Pulmonary artery endothelial cell (primary cell): ENCODE results near the gene HARS2. TPM values are rescaled to one million over a fixed set of nuclear protein-coding genes. Genes with fewer than 3 reads are reported as not detected.
"Not testable (repeated sequence)": the region's sequence is repeated elsewhere in the genome, so short reads cannot be mapped to it uniquely, and the experiment has no call there.

ENCODE experiments used
- DNase-seq: peaks from one replicate; pipeline ENCODE4 v3.0.0-alpha.2; 2011; ENCODE audit warnings: low read depth, low spot score
- total RNA-seq: library from RNA; depleted of rRNA; stranded (reverse); fragments of >200 nt; gene quantifications from 2 replicates; pipeline ENCODE4 v1.2.3, GENCODE V29; 2014

HARS2 gene, protein sequence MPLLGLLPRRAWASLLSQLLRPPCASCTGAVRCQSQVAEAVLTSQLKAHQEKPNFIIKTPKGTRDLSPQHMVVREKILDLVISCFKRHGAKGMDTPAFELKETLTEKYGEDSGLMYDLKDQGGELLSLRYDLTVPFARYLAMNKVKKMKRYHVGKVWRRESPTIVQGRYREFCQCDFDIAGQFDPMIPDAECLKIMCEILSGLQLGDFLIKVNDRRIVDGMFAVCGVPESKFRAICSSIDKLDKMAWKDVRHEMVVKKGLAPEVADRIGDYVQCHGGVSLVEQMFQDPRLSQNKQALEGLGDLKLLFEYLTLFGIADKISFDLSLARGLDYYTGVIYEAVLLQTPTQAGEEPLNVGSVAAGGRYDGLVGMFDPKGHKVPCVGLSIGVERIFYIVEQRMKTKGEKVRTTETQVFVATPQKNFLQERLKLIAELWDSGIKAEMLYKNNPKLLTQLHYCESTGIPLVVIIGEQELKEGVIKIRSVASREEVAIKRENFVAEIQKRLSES
- total RNA-seq = 26.9 and 39.8 TPM in 2 replicates

DNA sequence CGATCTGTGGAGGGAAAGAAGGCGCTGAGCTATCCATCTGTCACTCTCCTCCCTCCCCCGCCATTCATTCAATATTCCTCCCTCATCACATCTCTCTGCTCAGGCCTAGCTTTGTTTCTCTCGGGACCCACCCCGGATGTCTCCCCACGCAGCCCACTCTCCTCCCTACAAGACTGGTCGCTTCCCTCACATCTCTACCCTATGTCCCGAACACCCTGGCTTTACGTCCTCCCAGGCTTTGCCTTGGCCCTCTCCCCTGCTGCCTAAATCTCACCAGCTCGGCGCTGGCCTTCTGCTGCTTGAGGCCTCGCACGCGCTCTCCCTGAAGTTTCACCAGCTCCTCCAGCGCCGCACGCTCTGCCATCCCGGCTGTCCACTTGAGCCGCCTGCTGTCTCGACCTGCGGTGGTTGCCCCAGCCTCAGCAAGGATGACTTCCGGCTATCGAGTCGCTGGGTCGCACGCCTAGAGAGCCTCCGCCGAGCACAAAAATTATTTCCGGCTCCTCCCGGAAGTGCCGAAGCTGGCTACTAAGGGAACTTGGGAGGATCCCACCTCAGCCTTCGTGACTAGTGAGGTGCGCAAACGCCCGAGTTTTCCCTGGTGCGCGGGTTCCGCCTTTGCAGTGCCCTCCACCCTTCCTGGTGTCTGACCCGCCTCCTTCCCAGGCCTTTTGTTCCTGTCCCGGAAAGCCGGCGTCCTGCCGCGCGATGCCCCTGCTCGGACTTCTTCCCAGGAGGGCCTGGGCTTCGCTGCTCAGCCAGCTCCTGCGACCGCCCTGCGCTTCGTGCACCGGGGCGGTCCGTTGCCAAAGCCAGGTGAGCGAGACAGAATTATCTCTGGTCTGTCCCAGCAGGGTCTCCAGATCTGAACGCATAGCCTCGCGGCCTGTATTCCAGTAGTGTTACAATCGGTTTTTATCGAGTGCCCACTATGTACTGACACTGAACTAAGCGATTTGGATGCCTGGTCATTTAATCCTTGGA lies at the start of gene HARS2, which contains the start of gene HARS1:
TSS of gene HARS2 (plus strand) at position 515 of the 984 bp plus-strand sequence. CDS start at position 709, 194 bp downstream.
TSS of gene HARS1 (minus strand) at position 430 of the 984 bp plus-strand sequence. CDS start at position 364, 66 bp downstream.
- DNase-seq = peak; percentile 81

DNA sequence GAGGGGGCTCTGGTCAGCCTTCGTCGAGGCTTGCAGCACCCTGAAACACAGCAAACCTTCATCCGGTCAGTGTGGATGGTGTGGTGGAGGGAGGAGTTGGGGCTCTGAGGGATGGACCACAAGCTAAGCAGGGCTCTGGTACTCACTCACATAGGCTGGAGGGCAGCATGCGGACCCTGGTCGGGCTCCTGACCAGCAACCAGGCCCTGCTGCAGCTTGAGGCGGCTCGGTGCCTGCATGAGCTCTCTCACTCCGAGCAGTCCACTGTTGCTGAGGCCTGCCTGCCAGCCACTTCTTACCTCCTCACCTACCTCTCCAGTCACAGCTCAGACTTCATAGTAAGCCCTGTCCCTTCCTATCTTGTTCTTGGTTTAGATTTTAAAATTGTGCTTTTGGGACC lies 49.5 kb upstream of the HARS2 start:
- no peak for DNase-seq

DNA sequence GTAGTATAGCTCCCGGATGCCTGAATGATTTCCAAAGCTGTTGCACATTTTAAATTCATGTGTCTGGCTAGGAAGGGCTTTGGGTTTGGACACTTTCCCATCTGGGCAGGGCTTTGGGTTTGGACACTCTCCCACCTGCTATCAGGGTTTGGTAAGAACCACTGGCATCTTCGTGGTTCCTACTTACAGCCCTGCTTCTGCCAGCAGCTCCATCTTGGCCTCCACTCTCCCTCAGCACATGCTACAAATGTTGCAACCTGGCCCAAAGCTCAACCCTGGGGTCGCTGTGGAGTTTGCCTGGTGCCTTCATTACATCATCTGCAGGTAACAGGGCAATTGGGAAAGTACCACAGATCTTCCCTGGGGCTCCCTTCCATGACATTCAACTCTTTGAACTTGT lies 48.5 kb upstream of the HARS2 start:
- DNase-seq = no peak

DNA sequence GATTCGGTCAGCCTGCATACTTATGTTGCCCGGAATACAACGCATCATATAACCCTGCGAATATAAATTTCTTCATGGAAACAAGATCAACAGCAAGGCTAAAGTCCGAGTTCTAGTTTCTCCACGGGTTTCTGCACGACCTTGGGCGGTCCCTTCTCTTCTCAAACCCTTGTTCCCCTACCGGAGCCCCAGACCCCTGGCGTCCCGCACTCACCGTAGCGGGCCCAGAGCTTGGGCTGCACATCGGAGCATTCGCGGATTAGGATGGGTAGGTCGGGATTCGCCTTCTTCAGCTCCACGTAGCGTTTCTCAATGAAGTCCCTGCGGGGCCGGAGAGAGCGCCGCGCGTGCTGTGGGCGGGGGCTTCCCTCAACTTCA lies 44.2 kb upstream of the HARS2 start:
- no peak for DNase-seq

DNA sequence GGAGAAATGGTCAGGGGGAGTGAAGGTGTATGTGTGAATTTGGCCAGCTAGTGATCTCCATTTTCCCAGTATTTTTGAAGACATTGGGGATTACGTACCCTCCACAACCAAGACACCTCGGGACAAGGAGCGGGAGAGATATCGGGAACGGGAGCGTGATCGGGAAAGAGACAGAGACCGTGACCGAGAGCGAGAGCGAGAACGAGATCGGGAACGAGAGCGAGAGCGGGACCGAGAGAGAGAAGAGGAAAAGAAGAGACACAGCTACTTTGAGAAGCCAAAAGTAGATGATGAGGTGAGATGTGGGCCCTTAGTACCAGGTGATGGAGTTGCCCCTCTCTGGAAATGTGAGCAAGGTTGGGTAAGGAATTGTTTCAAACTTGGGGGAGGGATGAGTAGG lies 32.4 kb upstream of the HARS2 start:
- DNase-seq = no peak

DNA sequence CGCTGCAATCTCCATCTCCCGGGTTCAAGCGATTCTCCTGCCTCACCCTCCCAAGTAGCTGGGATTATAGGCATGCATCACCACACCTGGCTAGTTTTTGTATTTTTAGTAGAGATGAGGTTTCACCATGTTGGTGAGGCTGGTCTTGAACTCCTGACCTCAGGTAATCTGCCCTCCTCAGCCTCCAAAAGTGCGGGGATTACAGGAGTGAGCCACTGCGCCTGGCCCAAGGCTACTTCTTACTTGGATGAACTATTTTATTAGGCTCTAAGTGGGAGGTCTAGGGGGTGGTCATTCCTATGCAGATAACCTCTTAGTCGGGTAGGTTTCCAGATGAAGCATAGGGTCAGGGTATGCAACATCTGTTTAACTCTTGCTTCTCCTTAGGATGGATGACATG lies 30.9 kb upstream of the HARS2 start:
- not testable (repeated sequence) for DNase-seq

DNA sequence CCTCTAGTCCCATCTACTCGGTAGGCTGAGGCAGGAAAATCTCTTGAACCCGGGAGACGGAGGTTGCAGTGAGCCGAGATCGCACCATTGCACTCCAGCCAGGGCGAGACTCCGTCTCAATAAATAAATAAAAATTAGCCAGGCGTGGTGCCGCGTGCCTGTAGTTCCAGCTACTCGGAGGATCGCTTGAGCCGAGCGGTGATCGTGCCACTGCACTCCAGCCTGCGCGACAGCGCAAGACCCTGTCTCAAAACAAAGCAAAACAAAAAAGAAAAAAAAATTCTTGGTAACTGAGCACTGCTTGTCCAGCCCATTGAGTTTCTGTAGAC lies 27.3 kb upstream of the HARS2 start:
- no peak for DNase-seq

DNA sequence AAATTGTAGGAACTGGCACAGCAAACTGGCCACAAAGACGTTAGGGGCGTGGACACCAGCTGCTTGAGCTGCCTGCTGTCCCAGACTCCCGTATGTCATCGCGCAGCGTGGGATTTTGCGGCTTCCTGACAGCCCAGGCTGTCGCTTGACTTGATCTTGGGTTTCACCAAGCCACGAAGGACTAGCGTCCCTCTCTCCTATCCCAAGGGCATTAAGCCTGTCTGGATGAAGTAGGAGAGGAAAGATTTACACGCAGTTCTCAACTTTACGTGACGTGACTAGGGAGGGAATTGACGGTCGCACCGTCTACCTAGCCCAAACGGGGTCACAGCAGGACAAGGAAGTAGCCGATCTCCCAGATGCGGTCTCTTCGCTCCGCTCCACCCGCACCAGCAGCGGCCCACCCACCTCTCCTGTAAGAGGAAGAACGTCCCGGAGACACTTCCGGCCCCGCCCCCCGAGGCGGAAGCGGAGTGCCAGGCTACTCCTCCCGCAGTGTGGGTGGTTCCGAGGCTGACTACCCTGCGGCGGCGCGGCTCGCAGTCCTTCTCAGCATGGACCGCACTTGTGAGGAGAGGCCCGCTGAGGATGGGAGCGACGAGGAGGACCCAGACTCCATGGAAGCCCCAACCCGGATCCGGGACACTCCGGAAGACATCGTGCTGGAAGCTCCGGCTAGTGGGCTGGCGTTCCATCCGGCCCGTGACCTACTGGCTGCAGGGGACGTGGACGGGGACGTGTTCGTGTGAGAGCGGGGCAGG lies 26.7 kb upstream of the HARS2 start, which contains the start of gene WDR55:
TSS of gene WDR55 (plus strand) at position 546 of the 761 bp plus-strand sequence. CDS start at position 555, 9 bp downstream.
- peak; percentile 62 for DNase-seq

DNA sequence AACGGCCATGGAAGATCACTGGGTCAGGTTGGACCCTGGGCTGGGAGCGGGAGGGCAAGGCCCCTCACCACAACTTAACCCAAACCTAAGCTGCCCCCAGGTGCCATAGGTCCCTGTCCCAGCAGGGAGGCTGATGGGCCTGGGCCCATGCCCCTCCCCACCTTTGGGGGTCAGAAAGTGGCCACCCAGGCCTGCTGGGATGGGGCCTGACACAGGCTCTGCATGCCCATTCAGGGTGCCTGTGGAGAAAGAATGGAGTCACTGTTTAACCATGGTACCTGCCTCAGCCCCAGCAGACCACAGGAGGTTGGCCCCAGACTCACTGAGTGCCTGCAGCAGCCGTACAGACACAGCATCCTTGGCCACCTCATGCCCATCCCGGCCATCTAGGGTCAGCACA lies 20.2 kb upstream of the HARS2 start:
- not testable (repeated sequence) for DNase-seq

DNA sequence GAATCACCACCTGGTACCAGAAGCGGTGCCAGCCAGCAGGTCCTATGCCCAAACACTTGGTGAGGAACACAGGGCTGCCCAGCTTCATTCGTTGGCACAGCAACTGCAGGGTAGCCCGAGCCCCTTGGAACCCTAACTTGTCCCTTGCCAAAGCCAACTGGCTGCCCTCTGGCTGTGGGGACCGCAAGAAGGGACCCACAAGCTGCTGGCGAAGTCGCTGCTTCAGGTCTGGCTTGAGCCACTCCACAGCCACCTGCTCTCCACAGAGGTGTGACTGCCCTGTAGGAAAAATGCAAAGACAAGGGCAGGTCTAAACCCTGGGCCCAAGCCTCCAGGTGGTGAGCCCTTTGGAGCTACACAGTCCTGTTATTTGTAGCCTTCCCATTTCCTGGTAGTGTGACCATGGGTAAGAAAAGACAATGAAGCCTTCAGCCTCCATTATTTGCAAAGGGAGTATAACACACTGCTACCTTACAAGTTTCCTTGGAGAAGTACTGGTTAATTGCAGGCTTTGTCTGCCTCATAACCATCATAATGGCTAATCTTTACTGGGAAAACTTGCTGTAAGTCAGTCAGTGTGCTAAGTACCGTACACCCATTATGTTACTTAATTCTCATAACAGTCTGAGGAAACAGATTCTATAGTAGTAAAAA lies 19.7 kb upstream of the HARS2 start:
- DNase-seq = no peak

DNA sequence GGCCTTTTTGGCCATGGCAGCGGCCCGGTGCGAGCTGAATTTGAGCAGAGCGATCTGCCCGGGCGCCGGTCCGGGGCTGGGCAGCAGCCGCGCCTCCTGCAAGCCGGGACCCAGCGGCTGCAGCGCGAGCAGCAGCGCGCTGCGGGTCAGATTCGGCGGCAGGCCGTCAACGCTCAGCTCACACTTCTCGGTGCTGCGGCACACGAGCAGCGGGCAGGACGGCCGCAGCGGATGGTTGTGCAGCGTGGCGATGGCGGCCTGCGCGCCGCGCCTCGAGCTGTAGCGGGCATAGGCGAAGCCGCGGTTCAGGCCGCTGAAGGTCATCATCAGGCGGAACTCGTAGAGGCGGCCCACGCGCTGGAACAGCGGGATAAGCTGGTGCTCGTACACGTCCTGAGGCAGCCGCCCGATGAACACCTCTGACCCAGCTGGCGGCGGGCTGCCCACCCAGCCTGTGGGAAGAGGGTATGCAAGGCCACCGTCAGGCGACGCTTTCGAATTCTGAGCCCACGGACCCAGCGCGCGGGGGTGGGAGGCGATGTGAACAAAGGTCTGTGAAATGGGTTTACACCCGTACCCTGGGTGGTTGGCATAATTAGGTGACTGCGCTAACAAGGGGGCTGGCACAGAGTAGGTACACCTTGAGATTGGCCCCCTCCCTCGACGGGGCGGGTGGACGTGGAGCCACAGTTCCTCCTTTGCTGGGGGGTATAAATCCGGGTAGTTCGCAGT lies 18.6 kb upstream of the HARS2 start:
- no peak for DNase-seq

DNA sequence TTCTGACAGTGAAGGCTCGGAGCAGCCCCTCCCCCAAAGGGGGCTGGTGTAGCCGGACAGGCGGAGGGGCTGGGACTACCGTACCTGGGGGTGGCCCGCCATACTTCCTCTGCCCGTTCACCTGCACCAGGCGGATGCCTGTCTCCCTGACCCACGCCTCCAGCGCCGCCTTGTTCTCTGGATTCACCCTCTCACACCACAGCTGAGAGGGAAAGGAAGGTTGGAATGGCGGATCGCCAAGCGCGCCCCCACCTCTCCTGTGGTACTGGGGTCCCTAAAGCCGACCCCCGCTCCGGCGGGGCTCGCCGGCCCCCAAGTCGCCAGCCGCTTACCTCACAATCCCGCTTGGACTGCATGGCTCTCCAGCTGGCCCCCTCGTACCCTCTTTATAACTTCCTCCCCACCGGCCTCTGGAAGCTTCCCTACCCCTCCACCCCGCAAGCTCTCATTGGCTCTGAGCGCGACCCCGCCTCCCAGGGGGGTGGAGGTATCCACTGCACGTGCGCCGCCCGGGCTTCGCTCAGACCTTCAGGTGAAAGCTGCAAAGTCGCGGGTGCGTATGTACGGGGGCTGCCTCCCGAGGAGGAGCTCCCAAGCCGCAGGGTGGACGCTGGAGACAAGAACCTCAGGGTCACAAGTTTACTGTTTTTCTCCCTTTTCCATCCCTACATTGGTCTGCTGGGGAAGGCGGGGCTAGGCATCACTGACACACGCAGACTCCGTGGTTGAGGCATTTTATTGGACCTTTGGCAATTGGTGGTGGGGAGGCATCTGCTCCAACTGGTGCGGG lies 17.9 kb upstream of the HARS2 start, which contains the start of gene DND1:
TSS of gene DND1 (minus strand) at position 390 of the 790 bp plus-strand sequence. CDS start at position 356, 34 bp downstream.
- no peak for DNase-seq

DNA sequence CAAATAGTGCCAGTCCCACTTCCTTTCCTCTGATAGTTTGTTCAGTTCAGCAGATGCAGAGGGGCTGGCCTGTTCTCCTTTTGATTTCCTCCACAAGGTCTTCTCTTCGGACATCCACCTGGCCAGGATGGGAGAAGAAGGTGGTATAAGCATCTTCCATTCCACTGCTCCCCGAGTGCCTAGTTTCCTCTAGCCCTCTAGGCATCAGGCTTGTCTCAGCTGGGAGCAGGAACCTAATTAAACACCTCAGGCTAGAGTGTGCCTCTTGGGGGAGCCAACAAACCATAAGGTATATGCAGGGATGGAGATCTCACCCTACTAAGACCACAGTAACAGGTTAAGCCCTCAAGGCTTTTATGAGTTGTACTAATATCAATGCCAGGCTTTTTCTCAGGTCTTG lies 17.0 kb upstream of the HARS2 start:
- no peak for DNase-seq

DNA sequence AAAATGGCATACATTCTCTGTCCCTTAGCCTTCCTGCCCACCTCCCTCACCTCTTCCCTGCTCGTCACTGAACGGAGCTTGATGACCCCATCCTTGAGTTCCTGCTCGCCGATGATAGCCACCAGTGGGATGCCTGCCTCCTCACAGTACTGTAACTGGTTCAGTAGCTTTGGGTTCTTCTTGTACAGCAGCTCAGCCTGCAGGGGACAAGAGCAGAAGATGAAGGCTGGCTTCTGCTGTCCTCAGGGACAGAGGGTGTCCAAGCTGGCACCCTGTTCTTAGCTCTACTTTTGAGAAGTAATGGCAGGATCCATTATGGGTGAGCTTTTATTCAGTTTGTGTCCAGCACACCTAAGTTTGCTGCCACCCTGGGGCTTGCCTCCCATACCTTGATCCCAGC lies 16.6 kb upstream of the HARS2 start:
- DNase-seq = no peak

DNA sequence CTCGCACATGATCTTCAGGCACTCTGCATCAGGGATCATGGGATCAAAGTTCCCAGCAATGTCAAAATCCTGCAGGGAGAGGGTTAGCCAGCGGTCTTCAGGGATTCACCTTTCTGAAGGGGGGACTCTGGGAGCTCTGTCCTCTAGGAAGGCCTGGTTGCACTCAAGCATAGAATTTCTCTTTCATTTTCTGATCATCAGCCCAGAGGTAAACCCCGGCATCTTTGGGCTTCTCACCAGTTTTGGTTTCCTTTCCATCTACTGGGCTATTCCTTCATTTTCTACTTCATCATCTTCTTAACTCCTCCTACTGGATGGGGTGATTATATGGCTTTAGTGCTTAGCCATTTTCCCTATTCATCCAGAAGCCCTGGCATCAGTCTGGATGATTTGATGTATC lies 13.3 kb upstream of the HARS2 start:
- no peak for DNase-seq

DNA sequence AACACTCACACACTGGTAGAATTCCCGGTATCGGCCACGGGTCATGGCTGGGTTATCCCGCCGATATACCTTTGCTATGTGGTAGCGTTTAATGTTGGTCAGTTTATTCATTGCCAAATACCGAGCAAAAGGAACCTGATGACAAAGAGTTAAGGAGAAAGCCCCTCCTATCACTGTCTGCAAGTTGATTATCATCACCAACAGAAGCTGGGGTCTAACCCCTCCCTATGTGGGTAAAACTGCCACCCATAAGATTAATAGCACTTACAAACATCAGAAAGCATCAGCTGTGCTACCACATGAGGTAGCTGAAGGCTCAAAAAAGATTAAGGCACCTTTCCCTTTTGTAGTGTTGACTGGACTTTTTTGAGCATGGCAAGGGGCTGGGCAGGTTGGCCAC lies 12.3 kb upstream of the HARS2 start:
- DNase-seq = no peak

DNA sequence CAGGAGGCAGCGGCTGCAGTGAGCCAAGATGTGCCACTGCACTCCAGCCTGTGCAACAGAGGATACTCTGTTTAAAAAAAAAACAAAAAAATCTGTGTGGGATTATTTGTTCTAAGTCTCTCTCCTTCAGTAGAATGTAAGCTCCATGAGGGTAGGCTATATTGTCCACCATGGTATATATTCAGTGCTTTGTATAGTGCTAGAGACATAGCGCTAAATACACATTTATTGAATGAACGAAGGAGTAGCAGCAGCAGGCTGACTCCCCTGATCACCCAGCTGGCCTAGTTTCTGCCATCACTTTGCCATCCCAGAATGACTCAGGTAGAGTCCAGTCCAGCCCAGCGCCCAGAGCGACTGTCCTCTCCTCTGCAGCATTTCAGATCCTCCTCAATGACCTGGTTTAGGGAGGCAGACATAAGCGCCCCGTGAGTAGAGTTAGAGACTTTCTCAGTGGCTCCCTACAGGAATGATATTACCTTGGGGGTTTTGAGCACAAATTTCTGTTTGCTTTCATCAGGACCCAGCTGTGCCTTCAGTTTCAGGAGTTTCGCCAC lies 801 bp upstream of the HARS2 start:
- DNase-seq = no peak

DNA sequence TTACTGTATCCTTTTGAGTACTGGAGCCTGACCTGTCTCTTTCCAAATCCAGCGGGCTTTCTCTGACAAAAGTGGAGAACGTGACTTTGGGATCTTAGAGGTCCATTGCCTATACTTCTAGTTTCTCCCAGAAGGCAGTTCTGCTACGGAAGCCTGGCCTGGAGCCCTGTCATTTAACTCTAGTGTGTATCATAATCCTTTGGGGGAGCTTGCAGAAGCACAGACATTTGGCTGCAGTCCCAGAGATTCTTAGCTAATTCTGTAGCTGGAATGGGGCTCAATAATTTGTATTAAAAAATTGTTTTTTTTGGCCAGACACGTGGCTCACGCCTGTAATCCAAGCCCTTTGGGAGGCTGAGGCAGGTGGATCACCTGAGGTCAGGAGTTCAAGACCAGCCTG lies 3.0 kb downstream of the HARS2 start:
- no peak for DNase-seq
